Smooth muscle cell (in vitro differentiated cells): Measurements from ENCODE around the gene PFKP. TPM values are rescaled to one million over a fixed set of nuclear protein-coding genes. Genes with fewer than 3 reads are reported as not detected.

Experiments
- DNase-seq: peaks from one replicate; lab custom pipeline; 2025; ENCODE audit not compliant: unreplicated experiment; lab: John Stamatoyannopoulos, UW
- H2AFZ ChIP-seq: fragments of 200-600 bp; sonication (generic); 2 replicates; pipeline ENCODE4 v1.6.0; 2016; ENCODE audit warnings: antibody characterized with exemption, low read depth, mild to moderate bottlenecking
- H3F3A ChIP-seq: fragments of 200-600 bp; sonication (generic); 2 replicates; pipeline ENCODE4 v1.6.0; 2017; ENCODE audit warnings: antibody characterized with exemption, low read depth
- H3K27ac ChIP-seq: fragments of 200-600 bp; sonication (generic); 2 replicates; pipeline ENCODE4 v1.5.1; 2016; ENCODE audit warnings: low read depth, mild to moderate bottlenecking
- H3K27me3 ChIP-seq: fragments of 200-600 bp; sonication (generic); 2 replicates; pipeline ENCODE4 v1.6.1; 2016; ENCODE audit warnings: low read depth, mild to moderate bottlenecking
- H3K36me3 ChIP-seq: fragments of 200-600 bp; sonication (generic); 2 replicates; pipeline ENCODE4 v1.5.1; 2016; ENCODE audit warnings: low read depth
- H3K4me1 ChIP-seq: fragments of 200-600 bp; sonication (generic); 2 replicates; pipeline ENCODE4 v1.5.1; 2016; ENCODE audit warnings: low read depth
- H3K4me2 ChIP-seq: fragments of 200-600 bp; sonication (generic); 2 replicates; pipeline ENCODE4 v1.6.0; 2016; ENCODE audit warnings: mild to moderate bottlenecking
- H3K4me3 ChIP-seq: fragments of 200-600 bp; sonication (generic); 2 replicates; pipeline ENCODE4 v1.5.1; 2016; ENCODE audit warnings: mild to moderate bottlenecking
- H3K79me2 ChIP-seq: fragments of 200-600 bp; sonication (generic); 2 replicates; pipeline ENCODE4 v1.6.0; 2016; ENCODE audit warnings: low read depth, mild to moderate bottlenecking
- H3K9ac ChIP-seq: fragments of 200-600 bp; sonication (generic); 2 replicates; pipeline ENCODE4 v1.6.0; 2016; ENCODE audit warnings: low read depth
- H3K9me3 ChIP-seq: fragments of 200-600 bp; sonication (generic); replicated peaks from 2 replicates; pipeline ENCODE4 v1.5.1; 2016; ENCODE audit warnings: low read depth
- H4K20me1 ChIP-seq: fragments of 200-600 bp; sonication (generic); 2 replicates; pipeline ENCODE4 v1.6.0; 2016; ENCODE audit warnings: low read depth
- WGBS: methylation state at CpG from one replicate; pipeline ENCODE4 v1.1.7; 2016; ENCODE audit warnings: low lambda C conversion rate; 5-methylcytosine and 5-hydroxymethylcytosine counted together
- polyA plus RNA-seq: library from polyadenylated mRNA; unstranded; fragments of >200 nt; fragmentation: Nextera tagmentation; extraction: Ambion mirVana; gene quantifications from 2 replicates; pipeline ENCODE4 v1.2.1, GENCODE V29; 2016
- total RNA-seq: library from RNA; depleted of rRNA; stranded (reverse); fragments of >200 nt; gene quantifications from 2 replicates; pipeline ENCODE4 v1.2.3, GENCODE V29; 2014
- TF ChIP-seq, protein P1 (sequence below): fragments of 200-600 bp; sonication (generic); IDR thresholded peaks from 2 replicates; pipeline ENCODE4 v1.5.1; 2017; ENCODE audit warnings: borderline replicate concordance, mild to moderate bottlenecking, antibody characterized with exemption; ENCODE audit not compliant: insufficient read depth, poor library complexity, severe bottlenecking

Gene PFKP
- total and polyA plus RNA-seq, 2 experiments from 2014 or later, result 178 to 203 TPM

GRCh38 chr10:3151889-3152565 is 84.7 kb downstream of the PFKP start:
- Histone ChIP-seq H2AFZ (no peak overlapping the region), H3F3A (no peaks in the 10 kb centered on the region), H3K9me3 (no peaks in the 10 kb centered on the region), H3K27me3 (no peaks in the 10 kb centered on the region), H3K79me2 (no peaks in the 10 kb centered on the region), H4K20me1 (no peaks in the 10 kb centered on the region), H3K4me2 (no peak overlapping the region), H3K4me3 (no peak overlapping the region), H3K27ac (no peak overlapping the region), H3K4me1 (no peaks in the 10 kb centered on the region), H3K9ac (no peak overlapping the region), H3K36me3 (peaks cover 16% of the 10 kb centered on the region)
- TF ChIP-seq, protein P1, sequence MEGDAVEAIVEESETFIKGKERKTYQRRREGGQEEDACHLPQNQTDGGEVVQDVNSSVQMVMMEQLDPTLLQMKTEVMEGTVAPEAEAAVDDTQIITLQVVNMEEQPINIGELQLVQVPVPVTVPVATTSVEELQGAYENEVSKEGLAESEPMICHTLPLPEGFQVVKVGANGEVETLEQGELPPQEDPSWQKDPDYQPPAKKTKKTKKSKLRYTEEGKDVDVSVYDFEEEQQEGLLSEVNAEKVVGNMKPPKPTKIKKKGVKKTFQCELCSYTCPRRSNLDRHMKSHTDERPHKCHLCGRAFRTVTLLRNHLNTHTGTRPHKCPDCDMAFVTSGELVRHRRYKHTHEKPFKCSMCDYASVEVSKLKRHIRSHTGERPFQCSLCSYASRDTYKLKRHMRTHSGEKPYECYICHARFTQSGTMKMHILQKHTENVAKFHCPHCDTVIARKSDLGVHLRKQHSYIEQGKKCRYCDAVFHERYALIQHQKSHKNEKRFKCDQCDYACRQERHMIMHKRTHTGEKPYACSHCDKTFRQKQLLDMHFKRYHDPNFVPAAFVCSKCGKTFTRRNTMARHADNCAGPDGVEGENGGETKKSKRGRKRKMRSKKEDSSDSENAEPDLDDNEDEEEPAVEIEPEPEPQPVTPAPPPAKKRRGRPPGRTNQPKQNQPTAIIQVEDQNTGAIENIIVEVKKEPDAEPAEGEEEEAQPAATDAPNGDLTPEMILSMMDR, result no peak
- WGBS, result 92% methylated on average over 13 of the region's 13 CpGs
- no peak for DNase-seq

DNA sequence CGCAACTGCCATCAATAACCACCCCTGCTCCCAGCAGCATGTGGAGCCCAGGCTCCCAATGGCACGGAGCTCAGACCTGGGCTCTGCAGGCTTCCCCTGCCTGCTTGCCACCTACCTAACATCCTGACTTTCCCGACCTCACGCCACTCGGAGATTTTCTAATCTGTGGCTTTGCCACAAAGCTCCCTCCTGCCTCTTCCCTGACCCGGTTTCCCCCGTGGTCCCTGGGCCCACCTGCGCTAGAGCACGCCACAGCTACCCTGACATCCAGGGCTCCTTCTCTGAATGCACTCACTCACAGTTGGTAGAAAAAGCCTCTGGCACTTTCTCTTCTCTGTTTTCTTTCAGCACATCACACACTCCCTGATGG is 85.2 kb downstream of the PFKP start:
- Histone ChIP-seq H2AFZ (no peak overlapping the region), H4K20me1 (no peaks in the 10 kb centered on the region), H3K9ac (no peak overlapping the region), H3K9me3 (no peaks in the 10 kb centered on the region), H3K4me2 (no peak overlapping the region), H3K79me2 (no peaks in the 10 kb centered on the region), H3K36me3 (peaks cover 14% of the 10 kb centered on the region), H3F3A (no peaks in the 10 kb centered on the region), H3K4me3 (no peak overlapping the region), H3K27ac (no peak overlapping the region), H3K27me3 (no peaks in the 10 kb centered on the region), H3K4me1 (no peaks in the 10 kb centered on the region)
- no peak for DNase-seq
- TF ChIP-seq, protein P1, result no peak
- WGBS, result 92% methylated on average over 9 of the region's 9 CpGs

GRCh38 chr10:3154666-3155065 is 87.3 kb downstream of the PFKP start:
- no peaks in the 10 kb centered on the region for H3F3A ChIP-seq
- H3K4me1 ChIP-seq, result no peaks in the 10 kb centered on the region
- H3K36me3 ChIP-seq, result peaks cover 29% of the 10 kb centered on the region
- no peak overlapping the region for H3K4me2 ChIP-seq
- 96% methylated on average over 10 of the region's 10 CpGs for WGBS
- DNase-seq, result no peak
- no peaks in the 10 kb centered on the region for H3K27me3 ChIP-seq
- H3K9ac ChIP-seq, result no peak overlapping the region
- no peak overlapping the region for H3K4me3 ChIP-seq
- TF ChIP-seq, protein P1, result no peak
- H2AFZ ChIP-seq, result no peak overlapping the region
- H3K27ac ChIP-seq, result no peak overlapping the region
- H3K79me2 ChIP-seq, result no peaks in the 10 kb centered on the region
- H4K20me1 ChIP-seq, result no peaks in the 10 kb centered on the region
- H3K9me3 ChIP-seq, result no peaks in the 10 kb centered on the region

DNA sequence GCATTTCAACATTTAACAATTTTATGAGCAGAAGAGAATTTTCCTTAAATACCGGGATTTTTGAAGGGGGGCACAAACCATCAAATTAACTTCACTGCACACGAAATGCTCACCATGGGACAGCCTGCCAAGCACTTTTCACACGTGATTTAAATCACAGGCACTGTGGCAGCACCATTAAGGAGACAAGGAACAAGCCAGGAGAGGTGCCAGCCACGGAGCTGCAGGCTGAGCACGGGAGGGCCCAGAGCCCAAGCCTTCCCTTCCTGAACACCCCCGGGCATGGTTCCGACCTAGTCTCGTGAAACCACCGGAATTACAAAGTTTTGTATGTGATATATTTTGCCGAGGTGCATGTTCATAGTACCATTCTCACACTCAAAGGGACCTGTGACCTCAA is 91.8 kb downstream of the PFKP start:
- Histone ChIP-seq H2AFZ (no peak overlapping the region), H3K4me1 (no peaks in the 10 kb centered on the region), H3K4me2 (no peak overlapping the region), H3K9me3 (no peaks in the 10 kb centered on the region), H3K79me2 (no peaks in the 10 kb centered on the region), H3F3A (no peaks in the 10 kb centered on the region), H3K27me3 (no peaks in the 10 kb centered on the region), H3K36me3 (peaks cover 39% of the 10 kb centered on the region), H3K4me3 (no peak overlapping the region), H3K9ac (no peak overlapping the region), H4K20me1 (no peaks in the 10 kb centered on the region), H3K27ac (no peak overlapping the region)
- TF ChIP-seq, protein P1, result no peak
- WGBS, result 94% methylated on average over 10 of the region's 10 CpGs
- DNase-seq, result no peak
